ENCODE results near the gene FNDC3B. TPM values are rescaled to one million over a fixed set of nuclear protein-coding genes. Genes with fewer than 3 reads are reported as not detected.

The FNDC3B gene
- total RNA-seq, 2 experiments from 2014 or later = 13.4 to 15.3 TPM

DNA sequence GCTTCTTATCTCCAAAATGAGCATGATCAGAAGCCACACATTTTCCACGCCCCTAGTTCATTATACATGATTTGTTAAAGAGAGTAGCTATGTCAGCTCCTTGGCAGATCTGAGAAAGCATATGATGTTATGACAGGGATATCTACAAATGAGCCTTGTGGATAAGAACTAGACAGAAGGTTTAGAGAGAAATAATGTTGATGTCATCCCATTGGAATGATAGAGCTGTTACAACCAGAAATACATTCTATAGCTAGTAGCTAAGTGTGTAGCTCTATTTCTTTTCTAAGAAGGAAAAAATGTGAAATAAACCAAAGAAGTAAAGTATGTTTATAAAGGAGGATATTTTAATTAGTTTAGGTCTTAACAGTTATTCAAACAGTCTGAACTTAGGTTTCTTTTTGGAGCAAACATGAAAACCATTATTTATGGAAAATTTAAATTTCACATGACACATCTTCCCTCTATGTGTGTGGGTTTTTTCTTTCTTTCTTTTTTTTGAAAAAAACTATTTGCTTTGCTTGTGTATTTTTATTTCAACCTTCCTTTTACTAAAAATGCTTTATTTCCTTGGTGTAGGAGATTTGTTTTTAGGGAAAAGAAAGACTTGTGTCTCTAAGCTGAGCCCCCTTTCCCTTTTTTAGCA lies 241.2 kb downstream of the FNDC3B start:
- ChIA-PET POLR2A (no interaction called here), CTCF (interaction anchor here (1.0 to 1.4 kb wide), 2 partner anchors 9 to 12 kb away, joined by 3 to 4 read pairs; no protein-coding TSS in a partner anchor)
- Mint-ChIP-seq H3K4me3 (no peak overlapping the region), H3K9me3 (no peaks in the 10 kb centered on the region), H3K36me3 (ENCODE audit: low read depth) (no peaks in the 10 kb centered on the region), H3K27me3 (no peaks in the 10 kb centered on the region), H3K27ac (no peak overlapping the region), H3K4me1 (no peaks in the 10 kb centered on the region)
- no peak for DNase-seq

DNA sequence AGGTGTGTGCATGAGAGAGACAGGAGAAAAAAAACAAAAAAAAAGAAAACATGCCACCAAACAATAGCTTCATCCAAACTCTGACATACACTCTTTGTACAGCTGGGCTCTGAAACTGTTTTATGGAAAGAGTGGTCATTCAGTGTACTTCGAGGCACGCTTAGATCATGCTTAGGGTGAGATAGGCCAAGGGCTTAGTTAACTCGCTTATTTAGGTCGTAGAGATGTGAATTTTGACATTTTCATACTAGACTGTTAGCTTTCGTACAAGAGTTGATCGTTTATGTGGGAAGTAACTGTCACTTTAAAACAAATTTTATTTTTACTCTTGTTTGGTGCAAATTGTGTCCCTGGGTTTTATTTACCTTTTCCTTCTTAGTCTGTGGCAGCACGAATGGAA lies 242.5 kb downstream of the FNDC3B start:
- H3K27me3 Mint-ChIP-seq = no peaks in the 10 kb centered on the region
- no peak overlapping the region for H3K27ac Mint-ChIP-seq
- no peak overlapping the region for H3K4me3 Mint-ChIP-seq
- CTCF ChIA-PET = no interaction called here
- POLR2A ChIA-PET = no interaction called here
- H3K4me1 Mint-ChIP-seq = no peaks in the 10 kb centered on the region
- H3K36me3 Mint-ChIP-seq (ENCODE audit: low read depth) = no peaks in the 10 kb centered on the region
- no peak for DNase-seq
- H3K9me3 Mint-ChIP-seq = no peaks in the 10 kb centered on the region

DNA sequence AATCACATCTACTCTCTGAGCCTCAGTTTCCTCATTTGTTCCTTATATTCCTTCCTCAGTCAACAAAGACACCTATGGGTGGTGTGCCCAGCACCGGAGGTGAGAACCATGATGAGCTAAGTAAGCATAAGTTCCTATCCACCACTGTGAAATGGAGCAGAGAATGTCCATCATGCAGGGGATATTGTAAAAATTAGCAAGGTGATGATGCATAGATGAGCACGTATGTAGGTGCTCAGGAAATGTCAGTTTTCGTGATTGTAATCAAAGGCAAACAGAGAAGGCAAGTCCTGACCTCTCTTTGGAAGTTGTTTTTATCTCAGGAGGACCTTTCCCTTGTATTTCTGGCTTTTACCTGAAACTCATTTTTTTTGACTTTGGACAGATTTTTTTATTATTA lies 243.5 kb downstream of the FNDC3B start:
- no peak overlapping the region for H3K27ac Mint-ChIP-seq
- H3K27me3 Mint-ChIP-seq = no peaks in the 10 kb centered on the region
- ChIA-PET POLR2A (no interaction called here), CTCF (no interaction called here)
- no peaks in the 10 kb centered on the region for H3K36me3 Mint-ChIP-seq (ENCODE audit: low read depth)
- no peaks in the 10 kb centered on the region for H3K4me1 Mint-ChIP-seq
- H3K4me3 Mint-ChIP-seq = no peak overlapping the region
- no peaks in the 10 kb centered on the region for H3K9me3 Mint-ChIP-seq
- DNase-seq = no peak

DNA sequence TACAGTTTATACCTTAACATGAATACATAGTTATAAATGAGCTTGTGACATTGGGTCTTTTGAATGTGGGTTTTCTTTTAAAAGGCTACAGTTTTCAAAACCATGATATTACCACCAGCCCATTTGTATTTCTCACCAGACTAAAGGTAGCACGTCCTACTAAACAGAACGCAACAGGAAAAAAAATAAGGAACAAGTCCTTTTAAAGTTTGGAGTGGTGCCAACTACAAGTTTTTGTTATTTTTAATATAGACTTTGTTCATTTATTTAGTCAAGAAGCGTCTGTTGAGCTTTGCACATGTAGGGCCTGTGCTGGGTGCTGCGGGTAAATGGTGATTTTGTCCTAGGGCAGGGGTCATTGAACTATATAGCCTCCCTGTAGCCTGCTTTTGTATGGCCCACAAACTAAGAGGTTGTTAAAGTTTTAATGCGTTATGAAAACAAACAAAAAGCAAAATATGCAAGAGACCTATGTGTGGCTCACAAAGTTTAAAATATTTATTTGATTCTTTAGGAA lies 244.5 kb downstream of the FNDC3B start:
- no peaks in the 10 kb centered on the region for H3K36me3 Mint-ChIP-seq (ENCODE audit: low read depth)
- POLR2A ChIA-PET = no interaction called here
- CTCF ChIA-PET = no interaction called here
- no peaks in the 10 kb centered on the region for H3K27me3 Mint-ChIP-seq
- DNase-seq = no peak
- no peak overlapping the region for H3K27ac Mint-ChIP-seq
- H3K4me3 Mint-ChIP-seq = no peak overlapping the region
- H3K4me1 Mint-ChIP-seq = peaks cover 10% of the 10 kb centered on the region
- no peaks in the 10 kb centered on the region for H3K9me3 Mint-ChIP-seq

DNA sequence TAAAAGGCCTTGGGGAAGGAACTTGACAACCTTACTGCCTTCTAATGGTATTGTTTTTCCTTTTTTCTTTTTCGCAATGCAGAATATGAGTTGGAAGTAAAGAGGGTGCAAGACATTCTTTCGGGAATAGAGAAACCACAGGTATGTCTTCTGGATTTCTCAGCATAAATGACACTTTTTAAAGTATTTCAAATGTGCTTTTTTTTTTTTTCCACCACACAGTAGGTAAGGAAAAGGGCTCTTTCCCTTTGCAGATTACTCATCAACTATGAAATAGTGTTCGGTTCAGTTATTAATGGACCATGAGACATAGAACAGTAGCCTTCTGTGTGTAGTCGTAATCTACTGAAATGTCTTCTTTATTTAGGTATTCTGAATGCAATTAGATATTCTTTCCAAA lies 246.5 kb downstream of the FNDC3B start:
- Mint-ChIP-seq H3K27me3 (no peaks in the 10 kb centered on the region), H3K9me3 (no peaks in the 10 kb centered on the region), H3K36me3 (ENCODE audit: low read depth) (no peaks in the 10 kb centered on the region), H3K4me3 (no peak overlapping the region), H3K4me1 (peaks cover 18% of the 10 kb centered on the region), H3K27ac (no peak overlapping the region)
- DNase-seq = no peak
- POLR2A ChIA-PET = no interaction called here
- CTCF ChIA-PET = no interaction called here

DNA sequence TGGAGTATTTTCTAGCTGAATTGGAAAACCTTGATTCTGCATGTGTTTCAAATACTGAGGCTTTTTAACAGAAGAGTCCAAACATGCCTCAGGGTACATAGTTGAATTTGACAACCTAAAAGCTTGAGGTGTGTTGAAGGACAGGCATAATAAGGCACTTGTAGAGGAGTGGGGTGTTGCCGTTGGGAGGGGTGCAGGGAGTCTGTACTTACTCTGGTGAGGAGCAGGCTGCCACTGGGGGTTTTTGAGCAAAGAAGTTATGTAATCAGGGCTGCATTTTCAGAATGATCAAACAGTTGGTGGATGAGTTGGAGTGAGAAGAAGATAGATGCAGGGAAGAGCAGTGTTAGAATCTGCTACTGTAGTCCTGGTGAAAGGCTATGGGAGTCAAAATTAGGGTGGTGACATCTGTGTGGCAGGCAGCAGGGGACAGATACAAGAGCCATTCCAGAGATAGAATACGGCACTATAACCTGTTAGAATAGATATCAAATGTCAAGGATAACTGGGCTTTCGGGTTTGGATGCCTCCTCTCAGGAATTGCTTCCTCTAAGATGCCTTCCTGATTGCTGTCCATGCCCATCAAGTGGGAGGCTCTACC lies 247.3 kb downstream of the FNDC3B start:
- Mint-ChIP-seq H3K36me3 (ENCODE audit: low read depth) (no peaks in the 10 kb centered on the region), H3K9me3 (no peaks in the 10 kb centered on the region)
- CTCF ChIA-PET = interaction anchor here (0.6 to 0.8 kb wide), 3 partner anchors 11 to 632 kb away, joined by 3 to 5 read pairs (median 3); no protein-coding TSS in a partner anchor

DNA sequence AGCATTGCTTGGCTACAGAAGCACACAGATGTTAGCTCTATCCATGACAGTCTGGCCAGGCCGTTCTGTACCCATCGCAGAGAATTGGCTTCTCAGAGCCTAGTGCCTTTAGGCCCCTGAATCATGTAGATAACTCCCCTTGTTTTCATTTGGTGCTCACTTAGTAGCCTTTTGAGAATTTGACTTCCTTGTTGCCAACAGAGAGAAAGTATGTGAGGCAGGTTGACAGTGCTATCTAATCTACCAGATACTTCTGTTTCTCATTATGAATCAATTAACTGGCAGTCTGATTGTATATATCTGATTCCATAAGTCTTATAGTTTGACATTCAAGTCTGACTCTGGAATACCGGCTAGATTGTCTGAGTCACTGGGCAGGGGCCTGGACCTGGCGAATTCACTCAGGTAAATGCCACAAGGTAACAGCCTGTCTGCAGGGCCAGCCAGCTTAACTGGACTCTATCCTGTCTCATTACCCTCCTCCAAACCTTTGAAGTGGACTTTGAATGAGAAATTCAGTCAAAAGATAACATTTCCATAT lies 248.6 kb downstream of the FNDC3B start:
- Mint-ChIP-seq H3K27me3 (no peaks in the 10 kb centered on the region), H3K27ac (no peak overlapping the region), H3K4me1 (peaks cover 18% of the 10 kb centered on the region), H3K4me3 (no peak overlapping the region), H3K36me3 (ENCODE audit: low read depth) (no peaks in the 10 kb centered on the region), H3K9me3 (no peaks in the 10 kb centered on the region)
- no peak for DNase-seq
- POLR2A ChIA-PET = no interaction called here
- CTCF ChIA-PET = interaction anchor here (0.5 to 0.8 kb wide), 3 partner anchors 21 to 342 kb away, joined by 3 to 4 read pairs (median 4); no protein-coding TSS in a partner anchor

More for the DNA sequence above, 247.3 kb downstream of the FNDC3B start:
- peaks cover 18% of the 10 kb centered on the region for H3K4me1 Mint-ChIP-seq
- DNase-seq = no peak
- H3K27me3 Mint-ChIP-seq = no peaks in the 10 kb centered on the region
- H3K4me3 Mint-ChIP-seq = no peak overlapping the region
- POLR2A ChIA-PET = no interaction called here
- peak overlapping the region; percentile 50 for H3K27ac Mint-ChIP-seq

DNA sequence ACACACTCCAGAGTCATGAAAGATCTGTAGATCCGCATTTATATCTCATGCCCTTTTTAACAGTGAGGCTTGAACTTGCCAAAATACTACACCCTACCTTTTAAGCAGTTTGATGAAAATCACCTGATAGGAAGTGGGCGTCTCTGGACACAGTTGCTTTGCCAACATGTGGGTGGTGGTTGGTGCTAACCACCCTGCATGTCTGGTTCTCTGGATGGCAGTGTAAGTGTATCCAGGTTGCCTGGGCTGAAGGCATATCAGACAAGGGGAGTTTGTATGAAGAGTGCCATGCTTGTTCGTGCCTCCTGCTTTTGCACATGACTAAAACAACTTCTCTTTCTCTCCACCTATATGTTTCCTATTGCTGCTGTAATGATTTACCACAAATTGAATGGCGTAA lies 249.3 kb downstream of the FNDC3B start:
- Mint-ChIP-seq H3K4me1 (peaks cover 18% of the 10 kb centered on the region), H3K9me3 (no peaks in the 10 kb centered on the region), H3K4me3 (no peak overlapping the region), H3K36me3 (ENCODE audit: low read depth) (no peaks in the 10 kb centered on the region), H3K27me3 (no peaks in the 10 kb centered on the region), H3K27ac (no peak overlapping the region)
- ChIA-PET CTCF (interaction anchor here (2.0 kb wide), 1 partner anchor 8 kb away, joined by 4 read pairs; no protein-coding TSS in a partner anchor), POLR2A (no interaction called here)
- no peak for DNase-seq

DNA sequence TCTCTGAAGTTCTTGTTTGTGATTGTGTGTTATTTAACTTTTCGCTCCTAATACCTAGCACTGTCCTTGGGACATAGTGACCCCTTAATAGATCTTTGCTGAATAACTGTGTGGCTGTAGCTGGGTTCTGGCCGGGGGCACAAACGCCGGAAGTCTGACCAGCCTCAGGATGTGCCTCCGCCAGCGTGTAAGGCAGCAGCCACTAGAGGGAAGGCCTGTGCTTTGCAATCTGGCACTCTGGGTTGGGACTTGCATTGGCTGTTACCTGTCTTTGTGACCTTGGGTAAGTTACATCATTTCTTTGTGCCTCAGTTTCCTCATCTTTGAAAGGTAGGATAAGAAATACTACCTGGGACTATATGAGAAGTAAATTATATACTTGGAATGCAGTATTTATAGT lies 250.2 kb downstream of the FNDC3B start:
- Mint-ChIP-seq H3K27ac (no peak overlapping the region), H3K4me1 (peaks cover 18% of the 10 kb centered on the region), H3K4me3 (no peak overlapping the region), H3K9me3 (no peaks in the 10 kb centered on the region), H3K36me3 (ENCODE audit: low read depth) (no peaks in the 10 kb centered on the region), H3K27me3 (no peaks in the 10 kb centered on the region)
- POLR2A ChIA-PET = no interaction called here
- CTCF ChIA-PET = interaction anchor here (2.0 kb wide), 1 partner anchor 9 kb away, joined by 4 read pairs; no protein-coding TSS in a partner anchor
- DNase-seq = no peak

DNA sequence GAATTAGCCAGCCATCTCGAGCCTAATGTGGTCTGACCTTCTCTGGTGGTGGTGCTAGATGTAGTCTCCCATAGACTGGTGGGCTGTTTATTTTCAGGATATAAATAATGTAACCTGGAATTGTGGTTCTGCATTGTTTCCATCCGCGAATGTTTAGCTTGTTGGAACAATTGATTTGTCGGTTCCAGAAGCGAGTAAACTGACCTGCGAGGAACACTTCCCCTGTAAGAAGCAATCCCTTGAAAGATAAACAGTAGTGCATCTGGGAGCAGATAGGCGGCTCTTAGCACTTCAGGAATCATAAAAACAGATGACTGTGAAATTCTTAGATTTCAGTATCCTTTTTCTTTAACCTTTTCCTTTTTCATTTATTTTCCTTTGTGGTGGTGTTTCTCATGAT lies 251.1 kb downstream of the FNDC3B start:
- H3K4me1 Mint-ChIP-seq = peaks cover 18% of the 10 kb centered on the region
- CTCF ChIA-PET = interaction anchor here (0.6 to 2.0 kb wide), 2 partner anchors 10 kb away, joined by 4 to 5 read pairs; no protein-coding TSS in a partner anchor
- no peaks in the 10 kb centered on the region for H3K27me3 Mint-ChIP-seq
- no peak for DNase-seq
- no peak overlapping the region for H3K27ac Mint-ChIP-seq
- H3K36me3 Mint-ChIP-seq (ENCODE audit: low read depth) = no peaks in the 10 kb centered on the region
- no peaks in the 10 kb centered on the region for H3K9me3 Mint-ChIP-seq
- H3K4me3 Mint-ChIP-seq = no peak overlapping the region
- POLR2A ChIA-PET = no interaction called here

DNA sequence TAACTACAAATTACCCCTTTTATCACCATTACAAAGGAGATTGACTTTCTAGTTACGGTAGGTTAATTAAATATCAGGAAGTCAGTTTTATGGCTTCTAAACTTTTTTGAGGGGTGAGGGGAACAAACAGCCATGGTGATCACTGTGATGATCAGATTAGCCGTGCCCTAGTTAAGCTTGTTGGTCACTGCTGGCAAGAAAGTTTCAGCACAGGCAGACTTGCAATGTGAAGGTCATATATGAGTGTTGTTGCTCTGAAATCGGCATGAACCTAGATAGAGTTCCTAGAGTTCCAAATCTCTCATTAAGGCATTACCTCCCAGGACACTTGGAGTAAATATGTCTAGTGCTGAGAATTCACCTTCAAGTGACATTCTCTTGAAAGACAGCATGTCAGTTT lies 252.3 kb downstream of the FNDC3B start:
- Mint-ChIP-seq H3K27ac (no peak overlapping the region), H3K27me3 (no peaks in the 10 kb centered on the region), H3K9me3 (no peaks in the 10 kb centered on the region), H3K36me3 (ENCODE audit: low read depth) (peaks cover 3% of the 10 kb centered on the region), H3K4me1 (peaks cover 18% of the 10 kb centered on the region), H3K4me3 (no peak overlapping the region)
- POLR2A ChIA-PET = no interaction called here
- CTCF ChIA-PET = no interaction called here
- no peak for DNase-seq

DNA sequence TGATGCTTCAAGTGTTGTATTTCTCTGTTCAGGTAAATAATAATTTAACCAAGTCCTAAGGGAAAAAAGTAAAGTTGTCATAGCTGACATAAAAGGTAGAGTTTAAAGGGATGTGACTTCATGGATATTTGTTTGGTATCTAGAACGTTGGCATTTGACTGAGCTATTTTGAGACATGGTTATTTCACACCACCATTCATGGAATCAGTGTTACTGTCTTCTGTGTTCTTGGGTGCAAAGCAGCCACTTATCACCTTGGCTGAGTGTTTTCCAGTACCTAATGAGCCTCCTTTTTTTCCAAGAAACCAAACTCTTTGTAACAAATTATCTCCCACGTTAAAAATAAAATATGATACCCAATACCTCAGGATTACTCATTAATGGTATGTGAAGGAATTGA lies 253.0 kb downstream of the FNDC3B start:
- H3K27me3 Mint-ChIP-seq = no peaks in the 10 kb centered on the region
- POLR2A ChIA-PET = no interaction called here

DNA sequence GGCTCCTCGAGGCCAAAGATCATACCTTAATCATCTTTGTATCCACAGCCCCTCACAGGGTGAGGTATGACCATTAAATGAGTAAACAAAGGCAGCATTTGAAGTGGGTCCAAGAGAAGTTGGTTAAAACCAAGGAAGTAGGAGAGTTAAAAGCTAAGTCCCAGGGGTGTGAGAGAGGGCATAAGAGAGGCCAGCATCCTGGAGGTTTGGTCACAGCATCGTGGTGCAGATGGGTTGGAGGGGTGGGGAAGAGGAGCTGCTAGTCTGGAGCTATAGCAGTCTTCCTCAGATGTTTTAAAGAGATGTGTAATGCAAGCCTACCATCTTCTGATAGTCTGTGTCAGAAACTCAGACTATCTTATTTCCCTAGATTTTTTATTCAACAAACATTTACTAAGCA lies 253.7 kb downstream of the FNDC3B start:
- no peaks in the 10 kb centered on the region for H3K27me3 Mint-ChIP-seq
- H3K27ac Mint-ChIP-seq = no peak overlapping the region
- peaks cover 3% of the 10 kb centered on the region for H3K36me3 Mint-ChIP-seq (ENCODE audit: low read depth)
- CTCF ChIA-PET = no interaction called here
- POLR2A ChIA-PET = no interaction called here
- H3K4me1 Mint-ChIP-seq = peaks cover 16% of the 10 kb centered on the region
- no peak overlapping the region for H3K4me3 Mint-ChIP-seq
- no peaks in the 10 kb centered on the region for H3K9me3 Mint-ChIP-seq
- DNase-seq = no peak

More for the DNA sequence above, 253.0 kb downstream of the FNDC3B start:
- no peaks in the 10 kb centered on the region for H3K9me3 Mint-ChIP-seq
- no peak overlapping the region for H3K27ac Mint-ChIP-seq
- H3K36me3 Mint-ChIP-seq (ENCODE audit: low read depth) = peaks cover 3% of the 10 kb centered on the region
- peaks cover 18% of the 10 kb centered on the region for H3K4me1 Mint-ChIP-seq
- DNase-seq = no peak
- CTCF ChIA-PET = no interaction called here
- no peak overlapping the region for H3K4me3 Mint-ChIP-seq
